HepG2 (cell line): ENCODE data around the gene ENGASE. TPM values are rescaled to one million over a fixed set of nuclear protein-coding genes. Genes with fewer than 3 reads are reported as not detected.

Experiments used
- ATAC-seq: fragments of 200-7000 bp; cut with Tn5 transposase; 3 replicates; pipeline ENCODE4 v1.9.1; 2020; ENCODE audit warnings: mild to moderate bottlenecking, moderate library complexity
- BruUV-seq: library from RNA; stranded (reverse); fragments of 400-500 nt; replicated peaks from 2 replicates; lab custom pipeline; 2021; lab: Mats Ljungman, UMichigan
- CTCF ChIA-PET: fragments of 300-600 bp; formaldehyde crosslinking; extraction: SDS; loops from one replicate; lab custom pipeline; 2021; ENCODE audit warnings: low total read pairs, inconsistent platforms, low intra/inter-chr PET ratio; lab: Yijun Ruan, JAX
- POLR2A ChIA-PET: fragments of 350-600 bp; sonication (Branson Sonifier 250); formaldehyde crosslinking; loops from one replicate; lab custom pipeline; 2020; ENCODE audit warnings: antibody characterized with exemption, inconsistent platforms; lab: Yijun Ruan, JAX
- DNase-seq: peaks from one replicate; pipeline ENCODE4 v3.0.0-alpha.2; 2015; ENCODE audit warnings: low spot score
- FAIRE-seq: peaks from 3 replicates; lab custom pipeline; 2011; peaks lifted over from hg19 to GRCh38; lab: Jason Lieb, UNC
- H2AFZ ChIP-seq: one replicate; pipeline ENCODE4 v1.6.1; 2011; ENCODE audit warnings: low read length, inconsistent platforms
- H3K27ac ChIP-seq: fragments of 300-600 bp; 3 replicates; pipeline ENCODE4 v1.8.0; 2011; ENCODE audit warnings: mixed run types, mild to moderate bottlenecking, mixed read lengths, low read length, inconsistent platforms; ENCODE audit not compliant: insufficient read depth; ENCODE audit errors: extremely low read length
- H3K27me3 ChIP-seq, 2 experiments: fragments of 200-600 bp in 1 of 2; 2 replicates in 1 of 2; 3 replicates in 1 of 2; pipeline versions ENCODE4 v1.6.0 to v1.8.0; 2011; ENCODE audit warnings: low read length in 2 of 2, mild to moderate bottlenecking in 2 of 2, moderate library complexity in 2 of 2, inconsistent platforms in 1 of 2; ENCODE audit not compliant: insufficient read depth in 2 of 2, control insufficient read depth in 1 of 2
- H3K36me3 ChIP-seq, 2 experiments: fragments of 200-600 bp in 1 of 2; replicated peaks in 1 of 2; 2 replicates in 1 of 2; 3 replicates in 1 of 2; pipeline versions ENCODE4 v1.5.1 to v1.8.0; 2011; ENCODE audit warnings: low read length in 2 of 2, inconsistent platforms in 1 of 2; ENCODE audit not compliant: insufficient read depth in 2 of 2, control insufficient read depth in 1 of 2
- H3K4me1 ChIP-seq: 2 replicates; pipeline ENCODE4 v1.5.1; 2012; ENCODE audit warnings: low read length, inconsistent platforms; ENCODE audit not compliant: insufficient read depth
- H3K4me2 ChIP-seq: 2 replicates; pipeline ENCODE4 v1.6.0; 2011; ENCODE audit warnings: low read depth, low read length, inconsistent platforms
- H3K4me3 ChIP-seq, 3 experiments: fragments of 200-600 bp in 1 of 3; sonication (generic), shearing (Covaris generic) in 1 of 3; replicated peaks in 1 of 3; 2 replicates each; pipeline ENCODE4 v1.5.1; 2011 to 2016; ENCODE audit warnings: low read length in 3 of 3, inconsistent platforms in 2 of 3, low read depth in 2 of 3, mild to moderate bottlenecking in 2 of 3, control low read depth in 1 of 3, mixed read lengths in 1 of 3; ENCODE audit not compliant: insufficient read depth in 1 of 3
- H3K79me2 ChIP-seq: one replicate; pipeline ENCODE4 v1.6.1; 2011; ENCODE audit warnings: low read length, inconsistent platforms; ENCODE audit not compliant: insufficient read depth
- H3K9ac ChIP-seq: 2 replicates; pipeline ENCODE4 v1.6.0; 2011; ENCODE audit warnings: mild to moderate bottlenecking, low read depth, low read length, inconsistent platforms; ENCODE audit not compliant: insufficient read depth
- H3K9me3 ChIP-seq: 2 replicates; pipeline ENCODE4 v1.5.1; 2012; ENCODE audit warnings: mild to moderate bottlenecking, low read length
- H4K20me1 ChIP-seq: 2 replicates; pipeline ENCODE4 v1.6.0; 2011; ENCODE audit warnings: inconsistent platforms, mild to moderate bottlenecking, low read length, moderate library complexity; ENCODE audit not compliant: insufficient read depth
- BHLHE40 ChIP-seq: IDR thresholded peaks from 2 replicates; pipeline ENCODE4 v1.6.1; 2011; ENCODE audit warnings: low read length, improper control_type of control experiment
- ETV6 ChIP-seq: sonication (generic); formaldehyde crosslinking; conservative IDR thresholded peaks from 2 replicates; pipeline ENCODE4 v1.4.0; 2020; ENCODE audit warnings: missing genetic modification reagents
- GTF2F1 ChIP-seq: fragments of 150-350 bp; IDR thresholded peaks from 2 replicates; pipeline ENCODE4 v1.6.1; 2014; ENCODE audit warnings: low read length
- MIXL1 ChIP-seq: IDR thresholded peaks from 2 replicates; pipeline ENCODE4 v1.6.1; 2016
- POGZ ChIP-seq: sonication (generic); formaldehyde crosslinking; IDR thresholded peaks from 2 replicates; pipeline ENCODE4 v1.4.0; 2020; ENCODE audit warnings: mild to moderate bottlenecking, missing genetic modification reagents
- SMC3 ChIP-seq: IDR thresholded peaks from 2 replicates; pipeline ENCODE4 v1.6.1; 2011; ENCODE audit warnings: low read length, improper control_type of control experiment
- SP140L ChIP-seq: sonication (generic); formaldehyde crosslinking; IDR thresholded peaks from 2 replicates; pipeline ENCODE4 v1.4.0; 2020; ENCODE audit warnings: missing genetic modification reagents, borderline replicate concordance
- ZNF720 ChIP-seq: sonication (generic); formaldehyde crosslinking; IDR thresholded peaks from 2 replicates; pipeline ENCODE4 v1.4.0; 2020; ENCODE audit warnings: missing genetic modification reagents
- WGBS: methylation state at CpG from one replicate; pipeline ENCODE4 v1.1.6; 2017; ENCODE audit warnings: low lambda C conversion rate; 5-methylcytosine and 5-hydroxymethylcytosine counted together
- in situ Hi-C: cut with HindIII; loops from 2 replicates; pipeline ENCODE4 v1.10.0; 2017; ENCODE audit warnings: low pct_unique_long_range_greater_than_20kb; ENCODE audit not compliant: extremely low pct_ligation_motif_present
- intact Hi-C: fragments of 100-400 bp; cut with micrococcal nuclease; formaldehyde crosslinking; loops from one replicate; pipeline ENCODE4 v1.10.0; 2022; ENCODE audit not compliant: unreplicated experiment
- polyA plus RNA-seq, 8 experiments: library from polyadenylated mRNA; depleted of rRNA in 3 of 8; stranded (reverse) in 7 of 8; unstranded in 1 of 8; fragments of >200 nt; fragmentation: Illumina TruSeq in 4 of 8; extraction: Trizol in 4 of 8; gene quantifications; 2 replicates each; pipeline versions ENCODE4 v1.2.1 to v1.2.3, GENCODE V29; 2011 to 2016; ENCODE audit warnings: low read depth in 4 of 8, missing spikeins in 1 of 8, mixed read lengths in 1 of 8; ENCODE audit not compliant: insufficient read depth in 1 of 8
- total RNA-seq, 5 experiments: library from RNA; depleted of rRNA; stranded (reverse); fragments of >200 nt; fragmentation: Illumina TruSeq; extraction: Trizol; gene quantifications; 2 replicates each; pipeline ENCODE4 v1.2.3, GENCODE V29; 2016; ENCODE audit warnings: low read depth in 1 of 5
- TF ChIP-seq, protein P1 (sequence below): IDR thresholded peaks from 2 replicates; pipeline ENCODE4 v1.6.1; 2016; ENCODE audit warnings: missing compliant biosample characterization, missing genetic modification reagents, borderline replicate concordance
- TF ChIP-seq, protein P2 (sequence below): sonication (generic); formaldehyde crosslinking; IDR thresholded peaks from 2 replicates; pipeline ENCODE4 v1.8.0; 2022; ENCODE audit warnings: mild to moderate bottlenecking, missing genetic modification reagents, borderline replicate concordance
- TF ChIP-seq, protein P3 (sequence below): sonication (generic); formaldehyde crosslinking; IDR thresholded peaks from 2 replicates; pipeline ENCODE4 v1.9.0; 2021; ENCODE audit warnings: missing genetic modification reagents, borderline replicate concordance

ENGASE gene
- total and polyA plus RNA-seq, 2 of the 13 experiments (the other 11 are each of a cell fraction or from before 2014, with no cell fraction given), result 10.6 to 18.1 TPM

DNA sequence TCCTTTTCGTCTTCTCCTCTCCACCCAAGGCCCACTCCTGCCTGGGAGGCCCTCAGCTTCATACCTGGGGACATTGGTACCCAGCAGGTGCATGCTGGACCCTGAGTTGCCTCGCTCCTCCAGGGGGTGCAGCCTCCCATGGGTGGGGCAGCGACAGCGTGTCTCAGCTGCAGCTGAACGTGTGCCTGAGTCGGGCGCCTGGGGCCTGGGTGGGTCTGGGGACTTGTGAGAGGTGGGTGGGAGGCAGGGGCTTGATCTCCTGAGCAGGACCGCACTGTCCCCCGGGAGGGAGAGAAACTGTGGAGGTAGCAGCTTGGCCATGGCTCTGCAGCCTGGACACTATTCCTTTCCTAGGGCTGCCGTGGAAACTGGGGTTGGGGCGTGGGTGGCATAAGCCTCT lies 24.8 kb upstream of the ENGASE start:
- peaks cover 21% of the 10 kb centered on the region for H3K4me1 ChIP-seq
- no peaks in the 10 kb centered on the region; the same call in 1 of the 2 replicates for H4K20me1 ChIP-seq
- intact Hi-C loops, result no loop called here
- H3K4me2 ChIP-seq, result 0 out of 2 replicates have a peak overlapping the region, but pooled peaks have one; percentile 2
- no peak overlapping the region for H3K27ac ChIP-seq
- WGBS, result 6% methylated on average over 7 of the region's 11 CpGs
- ChIA-PET POLR2A (interaction anchor here (3.2 to 3.9 kb wide), 2 partner anchors 22 to 25 kb away, joined by 11 to 22 read pairs; partner anchors contain the start of gene ENGASE), CTCF (no interaction called here)
- no peak overlapping the region for H2AFZ ChIP-seq
- H3K9me3 ChIP-seq, result peaks cover 16% of the 10 kb centered on the region
- TF ChIP-seq, protein P1, sequence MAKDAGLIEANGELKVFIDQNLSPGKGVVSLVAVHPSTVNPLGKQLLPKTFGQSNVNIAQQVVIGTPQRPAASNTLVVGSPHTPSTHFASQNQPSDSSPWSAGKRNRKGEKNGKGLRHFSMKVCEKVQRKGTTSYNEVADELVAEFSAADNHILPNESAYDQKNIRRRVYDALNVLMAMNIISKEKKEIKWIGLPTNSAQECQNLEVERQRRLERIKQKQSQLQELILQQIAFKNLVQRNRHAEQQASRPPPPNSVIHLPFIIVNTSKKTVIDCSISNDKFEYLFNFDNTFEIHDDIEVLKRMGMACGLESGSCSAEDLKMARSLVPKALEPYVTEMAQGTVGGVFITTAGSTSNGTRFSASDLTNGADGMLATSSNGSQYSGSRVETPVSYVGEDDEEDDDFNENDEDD (CRISPR knock-in tag), result no peak
- TF ChIP-seq, protein P2, sequence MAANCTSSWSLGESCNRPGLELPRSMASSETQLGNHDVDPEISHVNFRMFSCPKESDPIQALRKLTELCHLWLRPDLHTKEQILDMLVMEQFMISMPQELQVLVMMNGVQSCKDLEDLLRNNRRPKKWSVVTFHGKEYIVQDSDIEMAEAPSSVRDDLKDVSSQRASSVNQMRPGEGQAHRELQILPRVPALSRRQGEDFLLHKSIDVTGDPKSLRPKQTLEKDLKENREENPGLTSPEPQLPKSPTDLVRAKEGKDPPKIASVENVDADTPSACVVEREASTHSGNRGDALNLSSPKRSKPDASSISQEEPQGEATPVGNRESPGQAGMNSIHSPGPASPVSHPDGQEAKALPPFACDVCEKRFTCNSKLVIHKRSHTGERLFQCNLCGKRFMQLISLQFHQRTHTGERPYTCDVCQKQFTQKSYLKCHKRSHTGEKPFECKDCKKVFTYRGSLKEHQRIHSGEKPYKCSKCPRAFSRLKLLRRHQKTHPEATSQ, result no peak
- TF ChIP-seq MIXL1 (CRISPR knock-in tag) (no peak), SP140L (CRISPR knock-in tag) (no peak), BHLHE40 (no peak), GTF2F1 (no peak), ETV6 (CRISPR knock-in tag) (no peak), SMC3 (no peak), POGZ (CRISPR knock-in tag) (no peak), ZNF720 (CRISPR knock-in tag) (no peak)
- TF ChIP-seq, protein P3, sequence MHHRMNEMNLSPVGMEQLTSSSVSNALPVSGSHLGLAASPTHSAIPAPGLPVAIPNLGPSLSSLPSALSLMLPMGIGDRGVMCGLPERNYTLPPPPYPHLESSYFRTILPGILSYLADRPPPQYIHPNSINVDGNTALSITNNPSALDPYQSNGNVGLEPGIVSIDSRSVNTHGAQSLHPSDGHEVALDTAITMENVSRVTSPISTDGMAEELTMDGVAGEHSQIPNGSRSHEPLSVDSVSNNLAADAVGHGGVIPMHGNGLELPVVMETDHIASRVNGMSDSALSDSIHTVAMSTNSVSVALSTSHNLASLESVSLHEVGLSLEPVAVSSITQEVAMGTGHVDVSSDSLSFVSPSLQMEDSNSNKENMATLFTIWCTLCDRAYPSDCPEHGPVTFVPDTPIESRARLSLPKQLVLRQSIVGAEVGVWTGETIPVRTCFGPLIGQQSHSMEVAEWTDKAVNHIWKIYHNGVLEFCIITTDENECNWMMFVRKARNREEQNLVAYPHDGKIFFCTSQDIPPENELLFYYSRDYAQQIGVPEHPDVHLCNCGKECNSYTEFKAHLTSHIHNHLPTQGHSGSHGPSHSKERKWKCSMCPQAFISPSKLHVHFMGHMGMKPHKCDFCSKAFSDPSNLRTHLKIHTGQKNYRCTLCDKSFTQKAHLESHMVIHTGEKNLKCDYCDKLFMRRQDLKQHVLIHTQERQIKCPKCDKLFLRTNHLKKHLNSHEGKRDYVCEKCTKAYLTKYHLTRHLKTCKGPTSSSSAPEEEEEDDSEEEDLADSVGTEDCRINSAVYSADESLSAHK (CRISPR knock-in tag), result no peak
- H3K4me3 ChIP-seq, result no peak overlapping the region
- no TSS peak for BruUV-seq
- no peak overlapping the region for H3K9ac ChIP-seq
- H3K36me3 ChIP-seq, result no peaks in the 10 kb centered on the region
- no peak for FAIRE-seq
- no peaks in the 10 kb centered on the region for H3K79me2 ChIP-seq
- no peak for DNase-seq
- H3K27me3 ChIP-seq, result peaks cover 18 to 59% of the 10 kb centered on the region in 2 experiments
- in situ Hi-C loops, result loop anchor here (5.0 kb wide), 1 partner anchor 32 kb away; no protein-coding TSS in a partner anchor
- no peak for ATAC-seq
